HG03442 (cell line): ENCODE measurements around the gene TNNT1.
A peak's percentile ranks its signal among the peaks of the same experiment; 100 is the strongest.
"Not testable (repeated sequence)": the region's sequence is repeated elsewhere in the genome, so short reads cannot be mapped to it uniquely, and the experiment has no call there.

Source experiments
- ATAC-seq: cut with Tn5 transposase; IDR thresholded peaks from one replicate; pipeline ENCODE4 v1.9.1; 2021; ENCODE audit warnings: mild to moderate bottlenecking, moderate library complexity; ENCODE audit not compliant: unreplicated experiment

The TNNT1 gene

DNA sequence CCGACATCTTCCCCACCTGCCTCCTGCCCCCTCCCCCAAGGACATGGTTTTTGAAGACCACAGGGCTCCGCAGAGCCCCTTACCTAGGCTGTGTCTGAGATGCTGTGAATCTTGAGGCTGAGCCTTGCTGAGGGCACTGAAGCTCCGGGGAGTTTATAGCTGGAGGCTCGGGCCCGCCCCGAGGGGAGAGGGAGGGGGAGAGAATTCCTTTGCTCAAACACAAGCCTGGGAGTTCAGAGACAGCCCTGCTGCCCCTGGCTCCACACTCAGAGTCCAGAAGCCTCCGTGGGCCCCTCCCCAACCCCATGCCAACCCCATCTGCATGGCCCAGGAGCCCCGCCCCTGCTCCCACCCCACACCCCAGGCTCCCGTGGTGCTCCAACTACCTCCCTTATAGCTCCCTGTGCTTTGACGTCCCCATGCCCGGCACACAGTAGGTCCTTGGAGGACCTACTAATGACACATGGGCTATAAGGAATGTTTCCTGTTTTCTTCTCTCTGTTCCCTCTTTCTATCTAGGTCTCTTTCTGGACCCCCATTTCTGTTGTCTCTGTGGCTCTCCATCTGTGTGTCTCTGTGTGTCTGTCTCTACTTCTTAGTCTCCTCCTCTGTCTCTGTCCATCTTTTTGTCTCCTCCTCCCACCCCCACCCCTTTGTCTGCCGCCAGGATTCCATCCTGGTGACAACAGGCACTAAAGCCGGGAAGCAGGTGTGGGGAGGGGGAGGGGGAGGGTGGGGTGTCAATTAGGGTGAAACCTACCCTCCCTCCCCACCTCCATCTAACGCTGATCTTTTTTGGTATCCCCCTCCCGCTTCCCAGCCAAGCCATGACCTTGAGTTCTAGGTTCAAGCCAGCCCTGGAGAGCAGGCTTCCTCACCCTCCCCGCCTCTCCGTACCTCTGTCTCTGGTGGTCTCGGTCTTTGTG lies at the start of gene TNNT1:
TNNT1 (minus strand) TSS at position 129 of the 926 bp plus-strand sequence. CDS start 2,049 bp downstream, outside the sequence.
- no peak for ATAC-seq

DNA sequence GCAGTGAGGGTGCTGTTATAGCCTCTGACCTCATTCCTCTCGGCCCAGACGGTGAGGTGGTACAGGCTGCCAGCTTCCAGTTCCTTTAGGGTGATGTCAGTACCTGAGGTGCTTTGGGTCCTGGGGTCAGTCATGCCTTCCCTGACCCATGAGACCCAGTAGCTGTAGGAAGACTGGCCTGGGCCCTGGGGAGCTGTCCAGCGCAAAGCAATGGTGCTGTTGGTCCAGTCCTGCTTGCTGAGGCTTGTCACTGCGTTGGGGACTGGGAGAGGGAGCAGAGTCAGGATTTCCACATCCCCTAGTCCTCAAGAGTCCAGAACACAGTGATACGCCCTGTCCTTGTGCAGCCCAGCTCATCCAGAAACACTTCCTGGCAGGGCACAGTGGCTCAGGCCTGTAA lies 49.6 kb upstream of the TNNT1 start:
- no peak for ATAC-seq

DNA sequence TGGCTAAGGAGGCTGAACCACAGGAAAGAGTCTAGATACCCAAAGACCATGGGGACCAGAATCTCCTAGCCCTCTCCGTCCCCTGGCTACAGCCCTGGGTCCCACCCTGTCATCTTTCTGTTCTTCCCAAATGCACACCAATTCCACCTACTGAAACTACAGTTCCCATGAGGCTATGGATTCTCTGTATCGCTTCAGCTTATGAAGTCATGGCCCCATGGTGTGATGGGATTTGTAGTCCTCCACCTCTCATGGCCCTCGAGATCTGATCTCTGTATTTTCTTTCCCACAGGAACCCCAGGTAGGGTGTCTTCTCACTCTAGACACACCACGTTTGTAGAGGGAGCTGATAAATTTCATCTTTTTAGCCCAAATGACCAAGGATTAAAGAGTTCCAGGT lies 48.5 kb upstream of the TNNT1 start:
- no peak for ATAC-seq

DNA sequence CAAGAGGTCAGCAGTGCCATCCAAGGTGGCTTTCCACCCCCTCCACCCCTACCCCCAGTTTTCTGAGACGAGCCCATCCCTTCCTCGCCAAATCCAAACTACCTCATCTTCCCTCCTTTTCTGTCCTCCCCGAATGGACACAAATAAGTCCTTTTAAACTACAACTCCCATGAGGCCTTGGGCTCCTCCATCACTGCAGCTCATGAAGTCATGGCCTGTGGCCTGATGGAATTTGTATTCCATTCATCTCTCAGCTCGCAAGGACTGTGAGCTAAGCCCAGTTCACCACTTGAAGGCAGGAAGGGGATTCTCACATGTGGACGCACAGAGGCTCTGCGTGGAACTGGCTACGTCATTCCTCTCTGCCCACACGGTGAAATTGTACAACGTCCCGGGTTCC lies 47.8 kb upstream of the TNNT1 start:
- no peak for ATAC-seq

DNA sequence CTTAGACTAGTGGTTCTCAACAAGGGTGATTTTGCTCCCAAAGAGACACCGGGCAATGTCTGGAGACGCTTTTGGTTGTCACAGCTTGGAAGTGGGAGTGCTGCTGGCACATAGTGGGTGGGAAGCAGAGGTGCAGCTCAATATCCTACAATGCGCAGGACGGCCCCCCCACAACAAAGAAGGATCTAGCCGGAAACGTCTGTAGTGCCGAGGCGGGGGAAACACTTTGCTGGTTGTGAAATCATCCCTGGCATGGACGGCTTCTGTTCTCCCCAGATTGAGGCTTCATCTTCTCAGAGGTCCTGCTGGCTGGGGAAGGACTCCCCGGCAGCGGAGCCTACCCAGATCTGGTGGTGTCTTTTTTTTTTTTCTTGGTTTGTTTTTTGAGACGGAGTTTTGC lies 44.5 kb upstream of the TNNT1 start:
- no peak for ATAC-seq

- ATAC-seq, result no peak
Measured at GRCh38 chr19:55189403-55189835, 40.4 kb upstream of the TNNT1 start.

DNA sequence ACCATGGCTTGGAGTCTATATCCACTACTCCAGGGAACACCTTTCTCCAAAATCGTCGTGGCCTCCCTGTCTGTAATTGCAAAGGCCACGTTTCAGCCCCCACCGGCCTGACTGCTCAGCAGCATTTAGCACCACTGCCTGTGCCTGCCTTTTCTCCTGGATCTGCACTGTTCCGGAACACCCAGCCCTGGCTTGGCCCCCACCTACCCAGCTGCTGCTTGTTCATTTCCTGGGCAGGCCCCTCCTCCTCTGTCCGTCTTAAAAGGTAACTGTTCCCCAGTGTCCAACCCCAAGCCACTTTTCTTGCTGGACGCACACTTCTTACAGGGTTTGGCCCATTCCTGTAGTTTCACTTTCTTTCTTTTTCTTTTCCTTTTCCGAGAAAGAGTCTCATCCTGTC lies 39.6 kb upstream of the TNNT1 start:
- no peak for ATAC-seq

GRCh38 chr19:55186080-55186479 lies 37.1 kb upstream of the TNNT1 start:
- ATAC-seq, result no peak

- no peak for ATAC-seq
Measured at GRCh38 chr19:55181740-55182139, 32.7 kb upstream of the TNNT1 start.

- ATAC-seq, result no peak
Measured at GRCh38 chr19:55179606-55180484, 30.8 kb upstream of the TNNT1 start, which contains the start of gene SYT5. TSS of gene SYT5 (minus strand) at chr19:55180289. CDS start at chr19:55179041, 1,248 bp downstream.

DNA sequence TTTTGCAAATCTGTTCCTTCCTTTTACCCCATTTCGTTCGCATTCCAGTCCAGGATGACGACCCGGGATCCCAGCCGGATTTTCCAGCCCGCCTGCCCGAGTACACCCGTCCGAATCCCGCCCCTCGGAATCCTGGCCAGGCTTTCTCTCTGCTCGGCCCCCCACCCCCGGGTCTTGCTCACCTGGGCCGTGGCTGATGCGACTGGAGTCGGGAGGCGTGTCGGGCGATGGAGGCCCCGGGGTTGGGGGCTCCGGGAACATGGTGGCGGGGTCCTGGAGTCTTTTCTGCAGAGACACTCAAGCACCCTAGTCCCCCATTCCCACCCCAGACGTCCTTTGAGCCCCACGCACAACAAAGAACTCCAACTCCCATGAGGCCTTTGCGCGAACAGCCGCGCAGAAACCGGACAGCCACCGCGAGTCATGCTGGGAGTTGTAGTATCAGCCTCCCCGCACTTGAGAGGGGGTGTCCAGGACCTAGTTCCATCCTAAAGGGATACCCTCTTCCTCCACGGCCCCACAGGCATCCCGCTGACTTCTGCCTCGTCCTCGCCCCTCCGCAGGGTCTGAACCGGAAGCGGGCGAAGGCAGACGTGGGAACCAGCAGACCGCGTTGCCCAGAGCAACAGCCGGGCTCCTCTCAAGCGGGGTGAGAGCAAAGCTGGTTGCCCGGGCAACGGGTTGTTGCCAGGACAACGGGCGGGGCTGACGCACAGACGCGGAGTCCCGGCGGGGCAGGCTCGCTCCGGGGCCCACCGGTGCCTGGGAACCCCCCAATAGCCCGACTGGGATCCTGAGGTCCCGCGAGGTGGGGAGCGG lies 30.0 kb upstream of the TNNT1 start:
- peak; percentile 79 for ATAC-seq

DNA sequence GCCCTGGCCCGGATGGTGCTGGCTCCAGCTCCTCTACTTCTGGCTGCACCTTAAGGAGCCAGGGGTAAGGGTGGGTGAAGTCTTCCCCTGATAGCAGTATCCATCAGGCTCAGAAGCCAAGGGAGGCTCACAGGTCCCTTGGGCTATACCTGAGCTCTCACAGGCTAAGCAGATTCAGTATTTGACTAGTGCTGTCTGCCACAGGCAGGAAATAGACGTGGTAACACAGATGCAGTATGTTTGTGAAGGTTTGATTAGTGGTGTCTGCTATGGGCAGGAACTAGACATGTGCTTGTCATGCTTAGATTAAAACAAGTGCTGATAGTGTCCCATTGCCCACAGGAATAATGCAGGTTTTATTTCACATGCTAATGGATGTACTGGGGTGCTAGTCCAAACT lies 27.1 kb upstream of the TNNT1 start:
- no peak for ATAC-seq

DNA sequence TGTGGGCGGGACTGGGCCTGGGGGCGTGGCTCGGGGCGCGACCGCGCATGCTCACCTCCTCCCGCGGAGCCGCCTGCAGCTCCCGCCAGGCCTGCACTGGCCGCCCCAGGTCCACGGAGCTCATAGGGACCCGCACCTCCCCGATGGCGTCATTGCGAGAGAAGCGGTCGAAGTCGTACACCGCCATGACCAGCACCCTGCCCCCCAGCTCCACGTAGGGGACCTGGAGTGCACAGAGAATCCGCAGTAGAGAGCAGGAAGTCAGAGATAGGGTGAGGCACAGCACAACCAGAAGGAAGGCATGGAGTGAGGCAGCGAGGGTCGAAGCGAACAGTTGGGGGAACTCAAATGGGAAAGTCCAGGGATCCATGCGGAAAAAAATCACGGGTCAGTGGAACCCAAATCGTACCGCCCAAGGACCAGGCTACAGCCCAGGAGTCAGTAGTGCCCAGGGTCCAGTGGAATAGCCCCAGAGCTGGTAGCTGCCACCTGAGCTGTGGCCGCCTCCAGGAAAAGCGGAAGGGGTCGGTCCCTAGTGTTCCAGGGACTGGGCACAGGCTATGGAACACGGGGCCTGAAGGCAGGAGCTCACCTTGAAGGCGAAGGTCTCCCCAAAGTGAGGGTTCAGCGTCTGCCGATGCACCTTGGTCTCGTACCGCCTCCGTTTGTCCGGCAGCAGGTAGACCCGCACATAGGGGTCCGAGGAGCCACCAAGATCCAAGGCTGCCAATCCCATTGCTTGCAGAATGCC lies 26.3 kb upstream of the TNNT1 start:
- no peak for ATAC-seq

GRCh38 chr19:55174425-55175116 lies 25.6 kb upstream of the TNNT1 start:
- no peak for ATAC-seq

DNA sequence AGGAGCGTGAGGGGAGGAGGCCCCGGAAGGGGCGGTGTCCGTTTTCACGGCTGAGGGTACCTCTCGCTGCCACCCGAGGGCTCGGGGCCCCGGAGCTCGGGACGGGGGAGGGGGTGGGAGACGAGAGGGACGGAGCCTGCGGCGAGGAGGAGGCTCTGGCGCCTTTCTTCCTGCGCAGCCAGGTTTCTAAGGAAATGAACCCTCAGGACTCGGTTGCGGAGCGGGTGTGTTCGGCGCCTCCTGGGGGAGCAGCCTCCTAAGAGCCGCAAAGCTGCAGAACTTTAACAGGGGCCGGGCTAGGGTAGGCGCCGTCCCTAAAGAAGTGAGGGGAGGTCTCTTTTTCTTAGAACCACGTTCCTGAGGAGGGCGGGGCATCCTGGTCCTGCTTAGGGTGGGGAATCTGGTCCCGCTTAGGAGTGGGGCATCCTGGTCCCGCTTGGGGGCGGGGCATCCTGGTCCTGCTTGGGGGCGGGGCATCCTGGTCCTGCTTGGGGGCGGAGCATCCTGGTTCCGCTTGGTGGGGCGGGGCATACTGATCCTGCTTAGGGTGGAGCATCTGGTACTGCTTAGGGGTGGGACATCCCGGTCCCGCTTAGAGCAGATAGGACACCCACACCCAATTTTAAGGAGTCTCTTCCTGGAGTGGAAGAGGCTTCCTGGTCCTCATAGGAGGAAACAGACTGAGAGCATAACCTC lies 24.9 kb upstream of the TNNT1 start:
- ATAC-seq, result no peak

- no peak for ATAC-seq
Measured at GRCh38 chr19:55173186-55173713, 24.2 kb upstream of the TNNT1 start.

GRCh38 chr19:55172741-55173140 lies 23.7 kb upstream of the TNNT1 start:
- no peak for ATAC-seq

GRCh38 chr19:55172318-55172717 lies 23.3 kb upstream of the TNNT1 start:
- ATAC-seq, result not testable (repeated sequence)

DNA sequence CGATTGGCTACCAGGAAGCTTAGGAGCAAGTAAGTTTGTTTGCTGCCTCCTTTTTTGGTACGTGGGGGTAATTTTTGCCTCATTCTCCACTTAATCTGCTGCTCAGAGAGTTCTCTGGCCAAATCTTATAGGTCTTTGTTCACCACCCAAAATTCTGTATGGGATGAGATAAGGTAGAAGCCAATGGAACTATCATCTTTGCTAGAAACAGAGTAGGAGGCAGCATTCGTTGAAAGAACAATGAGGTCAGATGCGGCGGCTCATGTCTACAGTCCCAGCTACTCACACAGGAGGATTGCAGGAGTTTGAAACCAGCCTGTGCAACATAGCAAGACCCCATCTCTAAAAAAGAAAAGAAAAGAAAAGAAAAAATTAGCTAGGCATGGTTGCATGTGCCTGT lies 22.4 kb upstream of the TNNT1 start:
- ATAC-seq, result no peak
